Right lobe of liver (tissue), 4 donors: ENCODE results near the gene B4GALT4.

Experiments used
- CTCF ChIP-seq, 4 donors: fragments of 200-600 bp in 3 of 4; fragments of 450-650 bp in 1 of 4; IDR thresholded peaks; one replicate each; pipeline versions ENCODE4 v1.5.1 to v1.8.0; 2016 to 2022; ENCODE audit warnings: antibody characterized with exemption in 4 of 4, mild to moderate bottlenecking in 2 of 4
- POLR2A ChIP-seq: fragments of 450-650 bp; IDR thresholded peaks from one replicate; pipeline ENCODE4 v1.6.1; 2017; ENCODE audit warnings: antibody characterized with exemption, mild to moderate bottlenecking
- donor health status: DM: no; HTN: no; CAD: no.
- donor health status: DM: no; HTN: no; CAD: no.
- donor health status: DM: no; HTN: yes; CAD: no.

- no peak for TF ChIP-seq CTCF (IDR thresholded peaks at IDR 0.05)
- TF ChIP-seq POLR2A, result no peak
Measured at GRCh38 chr3:119239206-119239820, 1.4 kb downstream of the B4GALT4 start.
